HepG2 (cell line): ENCODE measurements around the gene AP1AR. TPM values are rescaled to one million over a fixed set of nuclear protein-coding genes. Genes with fewer than 3 reads are reported as not detected.
A peak's percentile ranks its signal among the peaks of the same experiment; 100 is the strongest.

ENCODE experiments used
- CCAR2 ChIP-seq: fragments of 200-400 bp; formaldehyde crosslinking; optimal IDR thresholded peaks from 2 replicates; pipeline ENCODE3; 2018; ENCODE audit warnings: low read depth, mild to moderate bottlenecking, low read length, moderate library complexity
- EEA1 ChIP-seq: sonication (generic); formaldehyde crosslinking; IDR thresholded peaks from 2 replicates; pipeline ENCODE4 v1.5.1; 2020; ENCODE audit warnings: mild to moderate bottlenecking, missing genetic modification reagents, borderline replicate concordance
- FOXJ3 ChIP-seq: sonication (generic); formaldehyde crosslinking; IDR thresholded peaks from 2 replicates; pipeline ENCODE4 v1.4.0; 2020; ENCODE audit warnings: missing genetic modification reagents, mild to moderate bottlenecking, borderline replicate concordance
- GMEB1 ChIP-seq: sonication (generic); formaldehyde crosslinking; IDR thresholded peaks from 2 replicates; pipeline ENCODE4 v1.5.1; 2020; ENCODE audit warnings: missing genetic modification reagents, mild to moderate bottlenecking, borderline replicate concordance
- HMG20A ChIP-seq: IDR thresholded peaks from 2 replicates; pipeline ENCODE4 v1.6.1; 2016; ENCODE audit warnings: borderline replicate concordance
- NAIF1 ChIP-seq: sonication (generic); formaldehyde crosslinking; IDR thresholded peaks from 2 replicates; pipeline ENCODE4 v1.5.0; 2020; ENCODE audit warnings: mild to moderate bottlenecking, missing genetic modification reagents, borderline replicate concordance
- PTBP1 ChIP-seq: fragments of 200-400 bp; formaldehyde crosslinking; IDR thresholded peaks from 2 replicates; pipeline ENCODE4 v1.6.1; 2018; ENCODE audit warnings: low read length, low read depth; ENCODE audit not compliant: poor library complexity, severe bottlenecking
- RBM39 ChIP-seq: fragments of 200-400 bp; formaldehyde crosslinking; IDR thresholded peaks from one replicate; pipeline ENCODE4 v1.6.1; 2018; ENCODE audit warnings: antibody characterized with exemption, mild to moderate bottlenecking, low read depth, low read length; ENCODE audit not compliant: poor library complexity, severe bottlenecking
- SNAI1 ChIP-seq: sonication (generic); formaldehyde crosslinking; IDR thresholded peaks from 2 replicates; pipeline ENCODE4 v1.5.0; 2020; ENCODE audit warnings: mild to moderate bottlenecking, missing genetic modification reagents, borderline replicate concordance
- TBX3 ChIP-seq: fragments of 450-650 bp; IDR thresholded peaks from 2 replicates; pipeline ENCODE4 v1.6.1; 2017; ENCODE audit warnings: antibody characterized with exemption, mild to moderate bottlenecking, inconsistent platforms, borderline replicate concordance
- TRIM24 ChIP-seq: sonication (generic); formaldehyde crosslinking; IDR thresholded peaks from 2 replicates; pipeline ENCODE4 v1.8.0; 2022; ENCODE audit warnings: mild to moderate bottlenecking, missing genetic modification reagents
- YEATS2 ChIP-seq: sonication (generic); formaldehyde crosslinking; IDR thresholded peaks from 2 replicates; pipeline ENCODE4 v1.4.0; 2020; ENCODE audit warnings: missing genetic modification reagents, borderline replicate concordance
- ZNF605 ChIP-seq: sonication (generic); formaldehyde crosslinking; IDR thresholded peaks from 2 replicates; pipeline ENCODE4 v1.8.0; 2022; ENCODE audit warnings: mild to moderate bottlenecking, missing genetic modification reagents
- ZNF615 ChIP-seq: sonication (generic); formaldehyde crosslinking; IDR thresholded peaks from 2 replicates; pipeline ENCODE4 v1.5.0; 2020; ENCODE audit warnings: mild to moderate bottlenecking, missing genetic modification reagents, borderline replicate concordance
- ZNF746 ChIP-seq: sonication (generic); formaldehyde crosslinking; IDR thresholded peaks from 2 replicates; pipeline ENCODE4 v1.8.0; 2022; ENCODE audit warnings: mild to moderate bottlenecking, missing genetic modification reagents
- ZSCAN21 ChIP-seq: sonication (generic); formaldehyde crosslinking; IDR thresholded peaks from 2 replicates; pipeline ENCODE4 v1.8.0; 2022; ENCODE audit warnings: mild to moderate bottlenecking, missing genetic modification reagents, moderate library complexity, borderline replicate concordance
- polyA plus RNA-seq, 8 experiments: library from polyadenylated mRNA; depleted of rRNA in 3 of 8; stranded (reverse) in 7 of 8; unstranded in 1 of 8; fragments of >200 nt; fragmentation: Illumina TruSeq in 4 of 8; extraction: Trizol in 4 of 8; gene quantifications; 2 replicates each; pipeline versions ENCODE4 v1.2.1 to v1.2.3, GENCODE V29; 2011 to 2016; ENCODE audit warnings: low read depth in 4 of 8, missing spikeins in 1 of 8, mixed read lengths in 1 of 8; ENCODE audit not compliant: insufficient read depth in 1 of 8
- total RNA-seq, 5 experiments: library from RNA; depleted of rRNA; stranded (reverse); fragments of >200 nt; fragmentation: Illumina TruSeq; extraction: Trizol; gene quantifications; 2 replicates each; pipeline ENCODE4 v1.2.3, GENCODE V29; 2016; ENCODE audit warnings: low read depth in 1 of 5
- TF ChIP-seq, protein P1 (sequence below): sonication (generic); formaldehyde crosslinking; conservative IDR thresholded peaks from 2 replicates; pipeline ENCODE4 v1.8.0; 2022; ENCODE audit warnings: mild to moderate bottlenecking, moderate library complexity, missing genetic modification reagents
- TF ChIP-seq, protein P2 (sequence below): sonication (generic); formaldehyde crosslinking; IDR thresholded peaks from 2 replicates; pipeline ENCODE4 v1.5.0; 2020; ENCODE audit warnings: mild to moderate bottlenecking, missing genetic modification reagents
- TF ChIP-seq, protein P3 (sequence below): sonication (generic); formaldehyde crosslinking; IDR thresholded peaks from 2 replicates; pipeline ENCODE4 v1.4.0; 2020; ENCODE audit warnings: mild to moderate bottlenecking, missing genetic modification reagents, borderline replicate concordance

Gene AP1AR
- total and polyA plus RNA-seq, 2 of the 13 experiments (the other 11 are each of a cell fraction or from before 2014, with no cell fraction given): 24.9 to 39.9 TPM

DNA sequence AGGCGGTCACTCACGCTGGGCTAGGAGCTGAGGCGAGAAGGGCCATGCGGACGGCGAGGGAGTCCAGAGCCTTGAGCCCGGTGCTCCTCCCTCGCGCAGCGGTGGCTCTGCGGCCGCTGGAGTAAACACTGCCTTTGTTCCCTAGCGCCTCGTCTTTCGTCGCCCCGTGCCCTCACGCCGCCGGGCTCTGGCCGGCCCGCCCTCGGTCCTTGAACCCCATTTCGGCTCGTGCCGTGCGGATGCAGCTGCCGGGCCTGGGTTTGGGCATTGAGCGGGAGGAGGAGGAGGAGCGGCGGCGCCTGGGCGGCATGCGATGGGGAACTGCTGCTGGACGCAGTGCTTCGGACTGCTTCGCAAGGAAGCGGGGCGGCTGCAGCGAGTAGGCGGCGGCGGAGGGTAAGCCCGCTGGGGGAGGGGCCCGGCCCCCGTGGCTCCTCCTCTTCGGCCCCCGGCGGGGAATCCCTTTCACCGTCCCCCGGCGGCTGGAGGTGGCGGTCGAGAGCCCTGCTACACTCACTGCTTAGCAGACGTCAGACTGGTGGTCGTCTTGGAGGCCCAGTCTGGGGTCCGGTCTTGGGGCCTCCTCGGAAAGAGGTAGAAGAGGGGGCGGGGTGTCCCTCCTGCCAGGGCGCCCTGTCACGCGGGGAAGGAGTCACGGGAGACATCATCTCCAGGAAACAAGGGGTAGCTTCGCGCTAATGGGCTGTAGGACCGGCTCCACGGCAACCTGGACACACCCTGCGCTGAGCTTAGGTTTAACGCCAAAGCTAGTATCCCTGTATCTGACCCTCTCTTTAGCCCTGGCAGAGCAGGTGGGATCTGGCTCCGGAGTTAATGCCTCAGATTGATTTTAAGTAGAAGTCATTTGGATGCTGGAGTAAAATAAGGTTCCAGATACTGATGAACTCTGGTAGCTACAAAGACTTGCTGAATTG, at the start of gene AP1AR (continued):
- TF ChIP-seq GMEB1 (CRISPR knock-in tag) (no peak; the same call in 1 of the 2 replicates), ZNF615 (CRISPR knock-in tag) (no peak), CCAR2 (no peak), TBX3 (peak; percentile 42; the same call in 1 of the 2 replicates), HMG20A (CRISPR knock-in tag) (no peak), ZNF605 (0 out of 2 replicates have a peak, but pooled peaks have one; percentile 9), NAIF1 (CRISPR knock-in tag) (0 out of 2 replicates have a peak, but pooled peaks have one; percentile 31), FOXJ3 (CRISPR knock-in tag) (no peak), ZNF746 (CRISPR knock-in tag) (peak; percentile 63; the same call in 1 of the 2 replicates), ZSCAN21 (CRISPR knock-in tag) (peak; percentile 17; the same call in 1 of the 2 replicates), SNAI1 (CRISPR knock-in tag) (0 out of 2 replicates have a peak, but pooled peaks have one; percentile 39), TRIM24 (CRISPR knock-in tag) (no peak), RBM39 (peak; percentile 51), PTBP1 (no peak), YEATS2 (no peak; the same call in 1 of the 2 replicates), EEA1 (no peak)
- TF ChIP-seq, protein P1, sequence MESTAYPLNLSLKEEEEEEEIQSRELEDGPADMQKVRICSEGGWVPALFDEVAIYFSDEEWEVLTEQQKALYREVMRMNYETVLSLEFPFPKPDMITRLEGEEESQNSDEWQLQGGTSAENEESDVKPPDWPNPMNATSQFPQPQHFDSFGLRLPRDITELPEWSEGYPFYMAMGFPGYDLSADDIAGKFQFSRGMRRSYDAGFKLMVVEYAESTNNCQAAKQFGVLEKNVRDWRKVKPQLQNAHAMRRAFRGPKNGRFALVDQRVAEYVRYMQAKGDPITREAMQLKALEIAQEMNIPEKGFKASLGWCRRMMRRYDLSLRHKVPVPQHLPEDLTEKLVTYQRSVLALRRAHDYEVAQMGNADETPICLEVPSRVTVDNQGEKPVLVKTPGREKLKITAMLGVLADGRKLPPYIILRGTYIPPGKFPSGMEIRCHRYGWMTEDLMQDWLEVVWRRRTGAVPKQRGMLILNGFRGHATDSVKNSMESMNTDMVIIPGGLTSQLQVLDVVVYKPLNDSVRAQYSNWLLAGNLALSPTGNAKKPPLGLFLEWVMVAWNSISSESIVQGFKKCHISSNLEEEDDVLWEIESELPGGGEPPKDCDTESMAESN: no peak; the same call in 1 of the 2 replicates
- TF ChIP-seq, protein P2, sequence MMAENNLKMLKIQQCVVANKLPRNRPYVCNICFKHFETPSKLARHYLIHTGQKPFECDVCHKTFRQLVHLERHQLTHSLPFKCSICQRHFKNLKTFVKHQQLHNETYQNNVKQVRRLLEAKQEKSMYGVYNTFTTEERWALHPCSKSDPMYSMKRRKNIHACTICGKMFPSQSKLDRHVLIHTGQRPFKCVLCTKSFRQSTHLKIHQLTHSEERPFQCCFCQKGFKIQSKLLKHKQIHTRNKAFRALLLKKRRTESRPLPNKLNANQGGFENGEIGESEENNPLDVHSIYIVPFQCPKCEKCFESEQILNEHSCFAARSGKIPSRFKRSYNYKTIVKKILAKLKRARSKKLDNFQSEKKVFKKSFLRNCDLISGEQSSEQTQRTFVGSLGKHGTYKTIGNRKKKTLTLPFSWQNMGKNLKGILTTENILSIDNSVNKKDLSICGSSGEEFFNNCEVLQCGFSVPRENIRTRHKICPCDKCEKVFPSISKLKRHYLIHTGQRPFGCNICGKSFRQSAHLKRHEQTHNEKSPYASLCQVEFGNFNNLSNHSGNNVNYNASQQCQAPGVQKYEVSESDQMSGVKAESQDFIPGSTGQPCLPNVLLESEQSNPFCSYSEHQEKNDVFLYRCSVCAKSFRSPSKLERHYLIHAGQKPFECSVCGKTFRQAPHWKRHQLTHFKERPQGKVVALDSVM: no peak
- TF ChIP-seq, protein P3, sequence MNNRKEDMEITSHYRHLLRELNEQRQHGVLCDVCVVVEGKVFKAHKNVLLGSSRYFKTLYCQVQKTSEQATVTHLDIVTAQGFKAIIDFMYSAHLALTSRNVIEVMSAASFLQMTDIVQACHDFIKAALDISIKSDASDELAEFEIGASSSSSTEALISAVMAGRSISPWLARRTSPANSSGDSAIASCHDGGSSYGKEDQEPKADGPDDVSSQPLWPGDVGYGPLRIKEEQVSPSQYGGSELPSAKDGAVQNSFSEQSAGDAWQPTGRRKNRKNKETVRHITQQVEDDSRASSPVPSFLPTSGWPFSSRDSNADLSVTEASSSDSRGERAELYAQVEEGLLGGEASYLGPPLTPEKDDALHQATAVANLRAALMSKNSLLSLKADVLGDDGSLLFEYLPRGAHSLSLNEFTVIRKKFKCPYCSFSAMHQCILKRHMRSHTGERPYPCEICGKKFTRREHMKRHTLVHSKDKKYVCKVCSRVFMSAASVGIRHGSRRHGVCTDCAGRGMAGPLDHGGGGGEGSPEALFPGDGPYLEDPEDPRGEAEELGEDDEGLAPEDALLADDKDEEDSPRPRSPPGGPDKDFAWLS (CRISPR knock-in tag): peak; percentile 75; the same call in 1 of the 2 replicates
